GM21390 (cell line): Measurements from ENCODE around the gene ARL6IP5.

Source experiments
- ATAC-seq: cut with Tn5 transposase; IDR thresholded peaks from one replicate; pipeline ENCODE4 v1.9.1; 2021; ENCODE audit not compliant: unreplicated experiment

The ARL6IP5 gene

DNA sequence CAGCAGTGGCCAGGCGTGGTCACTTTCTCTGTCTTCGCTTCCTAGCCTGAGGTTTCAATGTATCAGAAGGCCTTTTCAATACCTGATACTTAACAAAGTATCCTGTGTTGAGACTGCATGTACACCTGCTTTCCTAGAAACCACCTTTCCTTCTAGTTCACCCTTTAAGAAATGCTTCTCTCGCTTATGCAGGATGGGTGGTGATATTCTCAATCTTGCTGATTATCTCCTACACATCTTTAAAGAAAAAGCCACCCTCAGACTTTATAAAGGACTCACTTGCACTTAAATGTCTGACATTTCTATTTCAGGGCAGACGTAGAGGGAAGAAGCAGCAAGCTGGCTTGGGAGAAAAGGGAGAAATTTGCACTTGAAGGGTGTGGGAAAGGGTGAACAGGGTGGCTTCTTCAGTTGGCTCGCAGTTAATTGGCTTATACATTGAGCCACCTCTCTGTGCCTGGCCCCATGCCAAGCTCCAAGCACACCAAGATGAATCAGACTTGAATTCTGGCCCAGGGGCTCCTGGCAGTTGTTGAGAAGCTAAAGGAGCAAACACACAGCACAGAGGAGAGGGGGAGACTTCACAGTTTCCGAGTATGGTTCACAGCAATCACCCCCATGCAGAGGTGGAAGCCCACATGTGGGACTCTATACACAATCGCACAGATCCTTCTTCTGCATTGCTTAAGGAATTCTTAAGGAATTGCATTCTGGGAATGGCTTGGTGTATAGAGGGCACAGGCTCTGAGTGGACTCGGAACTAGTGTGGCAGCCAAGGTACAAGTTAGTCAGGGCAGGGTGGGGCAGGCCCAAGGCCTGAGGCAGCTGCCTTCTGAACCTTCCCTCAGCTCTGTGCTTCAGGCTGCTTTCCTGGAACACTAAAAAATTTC, 1.3 kb downstream of the ARL6IP5 start:
- no peak for ATAC-seq

DNA sequence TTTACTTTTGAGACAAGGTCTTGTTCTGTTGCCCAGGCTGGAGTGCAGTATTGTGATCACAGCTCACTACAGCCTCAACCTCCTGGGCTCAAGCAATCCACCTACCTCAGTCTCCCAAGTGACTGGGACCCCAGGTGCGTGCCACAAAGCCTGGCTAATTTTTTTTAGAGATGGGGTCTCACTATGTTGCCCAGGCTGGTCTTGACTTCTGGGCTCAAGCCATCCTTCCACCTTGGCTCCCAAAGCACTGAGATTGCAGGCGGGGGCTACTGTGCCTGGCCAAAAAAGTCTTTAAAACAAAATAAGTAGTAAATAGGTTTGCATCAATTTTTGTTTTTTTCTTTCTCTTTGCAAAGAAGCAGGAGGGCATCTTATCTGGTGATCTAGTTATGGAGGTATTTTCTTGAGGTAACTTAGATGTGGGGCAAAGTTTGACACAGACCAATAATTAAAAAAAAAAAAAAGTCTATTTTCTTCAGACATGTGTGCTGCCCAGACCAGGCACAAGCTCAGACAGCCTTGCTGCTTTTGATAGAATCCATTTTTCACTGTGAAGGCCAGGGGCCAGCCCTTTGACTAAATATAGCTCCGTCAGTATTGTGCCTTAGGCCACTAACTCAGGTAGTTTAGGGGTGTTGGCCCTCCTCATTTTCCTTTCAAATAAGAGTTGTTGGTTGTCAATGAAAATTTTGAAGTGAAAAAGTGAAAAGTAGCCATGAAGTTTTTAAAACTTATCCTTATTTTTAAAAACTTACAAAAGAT, 2.5 kb downstream of the ARL6IP5 start:
- ATAC-seq: no peak

DNA sequence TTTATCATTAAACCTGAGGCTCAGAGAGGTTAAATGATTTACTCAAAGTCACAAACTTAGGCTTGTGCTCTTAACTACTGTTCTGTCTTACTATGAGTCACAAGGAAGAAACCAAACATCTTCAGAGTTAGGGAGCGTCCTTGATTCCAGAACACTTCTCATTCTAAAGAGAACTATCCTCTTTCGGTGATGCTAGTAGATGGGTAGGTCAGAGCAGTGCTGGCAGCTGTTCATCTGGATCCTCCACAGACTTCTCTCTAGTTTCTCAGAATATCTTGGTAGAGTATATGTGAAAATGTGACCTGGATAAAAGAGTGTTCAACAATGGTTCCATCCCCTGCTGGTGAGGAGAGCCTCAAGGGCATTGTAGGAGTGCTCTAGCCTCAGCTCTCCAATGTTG, 3.3 kb downstream of the ARL6IP5 start:
- ATAC-seq: peak; percentile 22

DNA sequence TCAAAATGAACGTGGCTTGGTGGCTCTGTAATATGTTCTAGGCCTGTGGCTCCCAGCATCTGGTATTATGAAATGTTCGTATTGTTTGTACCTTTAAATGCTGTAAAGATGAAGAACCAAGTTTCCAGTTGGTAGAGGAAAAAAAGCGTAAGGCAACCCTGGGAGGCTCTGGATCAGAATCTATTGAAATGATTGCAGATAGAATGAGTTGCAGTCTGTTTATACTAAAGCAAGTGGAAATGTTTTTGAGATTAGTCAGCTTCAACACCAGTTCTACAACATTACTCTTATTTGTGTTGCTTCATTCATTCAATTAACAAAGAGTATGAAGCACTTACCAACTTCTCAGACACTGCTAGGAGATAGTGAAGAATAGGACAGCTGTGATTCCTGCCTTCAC, 5.3 kb downstream of the ARL6IP5 start:
- ATAC-seq: no peak

DNA sequence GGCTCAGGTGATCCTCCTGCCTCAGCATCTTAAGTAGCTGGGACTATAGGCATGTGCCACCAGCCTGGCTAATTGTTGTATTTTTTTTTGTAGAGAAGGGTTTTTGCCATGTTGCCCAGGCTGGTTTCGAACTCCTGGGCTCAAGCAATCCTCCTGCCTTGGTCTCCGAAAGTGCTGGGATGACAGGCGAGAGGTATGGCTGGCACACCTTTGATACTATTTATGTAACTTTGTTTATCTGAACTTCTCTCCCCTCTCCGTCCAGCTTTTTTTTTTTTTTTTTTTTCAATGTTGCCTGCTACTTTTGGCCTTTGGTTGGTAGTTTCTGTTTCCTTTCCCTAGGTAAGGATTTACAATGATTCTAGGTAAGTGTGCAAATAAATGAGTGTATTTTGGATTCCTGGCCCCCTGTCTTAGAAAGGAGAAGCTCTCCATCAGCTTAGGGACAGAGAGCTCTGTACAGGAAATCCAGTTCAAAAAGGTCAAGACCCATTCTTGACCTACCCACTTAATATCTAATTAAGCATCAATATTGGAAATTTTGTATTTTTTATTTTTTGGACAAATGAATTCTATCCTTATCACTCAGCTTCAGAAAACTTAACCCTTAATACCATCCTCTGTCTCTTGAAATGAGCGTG, 6.8 kb downstream of the ARL6IP5 start:
- peak; percentile 2 for ATAC-seq

DNA sequence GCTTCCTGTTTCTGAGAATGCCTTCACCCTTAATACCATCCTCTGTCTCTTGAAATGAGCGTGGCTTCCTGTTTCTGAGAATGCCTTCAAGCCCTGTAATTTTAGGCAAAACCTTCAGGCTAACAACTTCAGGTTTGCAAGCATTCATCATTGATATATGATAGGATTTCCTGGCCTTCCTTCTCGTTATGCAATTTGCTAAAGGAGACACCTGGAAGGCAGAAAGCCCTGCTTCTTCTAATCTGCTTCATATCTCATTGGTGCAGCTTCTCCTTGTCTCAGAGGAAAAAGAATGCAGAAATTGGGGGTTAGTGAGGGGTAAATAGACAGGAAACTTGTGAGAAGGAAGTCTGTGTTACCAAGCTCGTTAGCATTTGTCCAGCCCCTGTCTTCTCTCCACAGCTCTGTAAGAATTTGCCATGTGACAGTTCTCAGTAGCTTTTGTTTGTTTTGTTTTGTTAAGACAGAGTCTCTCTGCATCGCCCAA, 7.3 kb downstream of the ARL6IP5 start:
- ATAC-seq: peak; percentile 69

DNA sequence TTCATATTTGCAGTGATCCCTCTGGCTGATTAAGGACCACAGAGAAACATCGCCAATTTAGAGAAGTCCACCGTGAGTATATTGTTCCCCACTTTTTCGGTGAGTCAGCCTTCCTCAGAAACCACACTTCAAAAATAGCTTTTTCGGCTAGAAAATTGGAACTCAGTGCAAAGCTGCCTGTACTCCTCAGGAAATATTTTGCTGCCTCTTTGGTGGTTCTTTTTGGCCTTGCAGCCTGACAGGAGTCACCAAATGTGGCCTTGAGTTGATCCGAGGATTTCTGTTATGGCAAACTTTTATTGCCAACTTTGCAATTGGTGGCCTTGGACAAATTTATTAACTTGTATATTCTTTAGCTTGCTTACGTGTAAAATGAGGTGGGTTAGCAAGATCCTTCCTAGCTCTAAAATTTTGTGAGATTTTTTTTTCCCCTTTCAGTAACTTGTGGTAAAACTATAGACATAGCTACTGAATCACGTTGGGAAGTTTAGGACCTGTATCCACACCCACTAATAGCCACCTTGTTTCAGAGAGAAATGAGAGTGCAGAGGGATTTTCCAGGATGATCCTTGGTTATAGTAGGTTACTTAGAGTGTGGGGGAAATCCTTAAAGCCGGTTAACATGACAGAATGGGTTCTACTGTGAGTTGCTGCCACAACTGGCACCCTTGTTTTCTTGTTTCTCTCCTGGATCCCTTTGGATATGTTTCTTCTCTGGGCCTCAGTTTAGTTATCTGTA, 9.9 kb downstream of the ARL6IP5 start:
- no peak for ATAC-seq

DNA sequence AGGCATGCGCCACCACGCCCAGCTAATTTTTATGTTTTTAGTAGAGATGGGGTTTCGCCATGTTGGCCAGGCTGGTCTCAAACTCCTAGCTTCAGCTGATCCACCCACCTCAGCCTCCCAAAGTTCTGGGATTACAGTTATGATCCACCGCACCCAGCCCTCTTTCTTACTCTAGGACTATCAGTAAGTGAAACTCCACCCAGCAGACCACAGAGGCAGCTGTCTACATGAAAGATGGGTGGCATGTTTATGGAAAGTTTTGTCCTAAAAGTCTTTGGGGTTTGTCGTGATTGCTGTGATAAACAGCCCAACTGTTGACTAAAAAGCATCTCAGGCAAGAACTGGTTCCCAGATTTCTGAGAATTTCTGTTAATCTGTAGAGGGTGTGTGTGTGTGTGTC, 10.9 kb downstream of the ARL6IP5 start:
- no peak for ATAC-seq

DNA sequence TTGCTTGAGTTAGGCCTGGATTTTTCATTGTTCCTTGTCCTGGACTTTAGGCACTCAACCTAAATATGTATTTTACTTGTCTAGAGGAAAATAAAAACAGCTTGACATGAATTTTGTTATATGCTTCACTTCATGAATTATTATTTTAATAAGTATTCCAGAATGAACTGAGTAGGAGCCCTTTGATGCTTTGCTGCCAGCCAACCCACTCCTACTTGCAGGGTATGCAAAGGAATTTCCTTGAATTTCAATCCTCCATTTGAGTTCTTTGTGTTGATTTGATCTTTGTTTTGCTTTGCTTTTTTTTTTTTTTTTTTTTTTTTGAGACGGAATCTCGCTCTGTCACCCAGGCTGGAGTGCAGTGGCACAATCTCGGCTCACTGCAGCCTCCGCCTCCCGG, 11.6 kb downstream of the ARL6IP5 start:
- ATAC-seq: no peak

DNA sequence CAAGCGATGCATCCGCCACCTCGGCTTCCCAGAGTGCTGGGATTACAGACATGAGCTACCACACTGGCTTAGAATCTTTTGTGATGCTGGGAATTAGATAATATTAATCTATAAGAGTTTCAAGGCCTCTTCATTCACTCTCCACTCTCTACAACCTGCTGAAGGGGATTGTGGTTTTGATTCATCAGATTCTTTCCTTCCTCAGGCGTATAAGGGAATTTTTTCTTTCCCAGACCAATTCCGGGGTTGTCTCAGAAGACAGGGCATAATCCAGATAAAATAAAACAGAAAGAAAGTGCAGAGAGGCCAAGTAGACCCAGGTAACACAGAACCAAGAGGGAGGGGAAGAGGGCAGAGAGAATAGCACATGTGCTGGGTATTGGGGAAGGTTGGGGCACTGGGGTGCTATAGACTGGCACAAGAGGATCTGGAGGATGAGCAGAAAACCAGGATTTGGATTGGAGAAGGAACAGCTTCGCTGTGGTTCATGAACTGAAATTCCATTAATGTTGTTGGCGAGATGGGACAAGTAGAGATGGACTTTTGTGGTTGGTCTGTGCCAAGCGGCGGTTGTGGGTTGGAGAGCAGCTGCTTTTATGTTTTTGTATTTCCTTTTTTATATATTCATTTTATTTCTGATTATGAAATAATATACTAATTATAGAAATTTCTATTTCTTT, 12.8 kb downstream of the ARL6IP5 start:
- ATAC-seq: no peak

DNA sequence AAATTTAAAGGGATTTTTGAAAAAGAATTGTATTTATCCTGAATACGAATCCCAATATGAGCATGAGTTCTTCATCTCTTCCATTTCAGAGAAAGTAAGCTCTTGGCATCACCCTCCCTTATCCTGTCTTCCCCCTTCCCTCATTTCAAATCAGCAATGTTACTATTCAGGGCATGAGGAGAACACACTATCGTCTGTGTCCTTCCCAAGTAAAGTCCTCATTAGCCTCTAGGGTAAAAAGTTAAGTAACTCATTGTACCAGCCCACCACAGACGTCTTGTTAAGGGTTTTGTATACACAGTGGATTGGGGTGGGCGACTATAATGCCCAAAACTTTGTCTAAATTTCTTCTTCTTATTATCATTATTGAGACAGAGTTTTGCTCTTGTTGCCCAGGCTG, 14.8 kb downstream of the ARL6IP5 start:
- ATAC-seq: no peak

DNA sequence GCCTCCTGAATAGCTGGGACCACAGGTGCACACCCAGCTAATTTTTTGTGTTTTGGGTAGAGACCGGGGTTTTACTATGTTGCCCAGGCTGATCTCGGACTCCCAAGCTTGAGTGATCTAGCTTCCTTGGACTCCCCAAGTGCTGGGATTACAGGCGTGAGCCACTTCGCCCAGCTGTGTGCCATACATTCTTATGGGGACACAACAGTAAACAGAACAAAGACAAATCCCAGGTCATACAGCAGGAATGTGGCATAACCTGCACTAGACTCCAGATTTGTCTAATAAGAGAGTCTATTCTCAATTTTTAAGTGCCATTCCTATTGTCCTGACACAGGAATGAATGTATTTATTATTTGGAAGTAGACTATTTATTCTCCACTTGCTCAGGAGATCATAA, 17.6 kb downstream of the ARL6IP5 start:
- no peak for ATAC-seq

DNA sequence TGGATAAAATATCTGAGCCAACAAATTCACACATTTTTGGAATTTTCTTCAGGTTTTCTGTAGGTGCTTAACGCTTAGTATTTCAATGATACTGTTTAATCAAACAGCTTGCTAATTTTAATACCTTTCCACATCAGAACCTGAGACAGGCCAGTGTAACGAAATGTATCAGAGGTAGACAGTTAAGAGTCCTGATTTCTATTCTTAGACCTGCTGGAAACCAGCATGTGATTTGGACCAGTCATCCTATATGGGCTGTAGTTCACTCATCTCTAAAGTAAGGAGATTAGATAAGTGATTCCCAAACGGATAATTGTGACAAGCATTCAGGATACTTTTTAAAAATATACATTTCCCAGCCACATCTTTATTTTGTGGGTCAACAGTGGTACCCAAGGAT, 18.4 kb downstream of the ARL6IP5 start:
- no peak for ATAC-seq

DNA sequence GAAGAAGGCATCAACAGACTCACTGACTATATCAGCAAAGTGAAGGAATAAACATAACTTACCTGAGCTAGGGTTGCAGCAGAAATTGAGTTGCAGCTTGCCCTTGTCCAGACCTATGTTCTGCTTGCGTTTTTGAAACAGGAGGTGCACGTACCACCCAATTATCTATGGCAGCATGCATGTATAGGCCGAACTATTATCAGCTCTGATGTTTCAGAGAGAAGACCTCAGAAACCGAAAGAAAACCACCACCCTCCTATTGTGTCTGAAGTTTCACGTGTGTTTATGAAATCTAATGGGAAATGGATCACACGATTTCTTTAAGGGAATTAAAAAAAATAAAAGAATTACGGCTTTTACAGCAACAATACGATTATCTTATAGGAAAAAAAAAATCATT, 19.8 kb downstream of the ARL6IP5 start:
- no peak for ATAC-seq

DNA sequence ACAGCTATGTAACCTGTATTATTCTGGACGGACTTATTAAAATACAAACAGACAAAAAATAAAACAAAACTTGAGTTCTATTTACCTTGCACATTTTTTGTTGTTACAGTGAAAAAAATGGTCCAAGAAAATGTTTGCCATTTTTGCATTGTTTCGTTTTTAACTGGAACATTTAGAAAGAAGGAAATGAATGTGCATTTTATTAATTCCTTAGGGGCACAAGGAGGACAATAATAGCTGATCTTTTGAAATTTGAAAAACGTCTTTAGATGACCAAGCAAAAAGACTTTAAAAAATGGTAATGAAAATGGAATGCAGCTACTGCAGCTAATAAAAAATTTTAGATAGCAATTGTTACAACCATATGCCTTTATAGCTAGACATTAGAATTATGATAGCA, 20.6 kb downstream of the ARL6IP5 start:
- ATAC-seq: no peak

DNA sequence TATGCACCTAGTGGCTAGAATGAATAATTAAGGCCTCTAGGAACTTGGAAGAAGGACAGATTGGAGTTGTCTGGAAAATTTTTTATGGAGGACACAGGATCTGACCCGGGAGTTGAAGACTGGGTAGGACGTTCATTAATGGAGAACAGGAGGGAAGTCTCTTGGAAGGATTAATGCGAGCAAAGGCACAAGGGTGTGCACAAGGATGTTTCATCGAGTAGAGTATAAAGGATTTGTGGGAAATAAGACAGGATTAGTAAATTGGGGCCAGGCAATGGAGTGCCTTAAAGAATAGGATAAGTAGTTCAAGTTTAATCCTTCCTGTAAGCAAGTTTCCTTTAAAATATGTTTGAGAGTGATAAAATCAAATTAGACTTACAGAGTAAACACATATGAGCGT, 23.1 kb downstream of the ARL6IP5 start:
- ATAC-seq: no peak

DNA sequence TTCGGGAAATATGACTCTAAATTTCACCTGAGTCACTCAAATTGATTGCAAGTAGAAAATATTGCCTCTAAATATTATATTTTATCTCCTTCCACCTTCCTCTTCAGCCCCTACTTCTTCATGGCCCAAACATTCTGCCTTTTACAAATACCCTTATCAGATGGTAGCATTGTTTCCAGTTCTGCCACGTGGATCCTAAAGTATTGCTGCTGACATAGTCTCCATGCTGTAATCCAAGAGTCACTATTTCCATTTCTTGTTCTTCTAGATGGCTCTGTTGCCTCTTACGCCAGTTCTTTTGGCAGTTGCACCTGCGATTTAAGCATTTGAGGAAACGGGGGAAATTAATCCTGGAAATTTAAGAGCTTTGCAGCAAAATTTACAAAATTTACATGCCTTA, 24.1 kb downstream of the ARL6IP5 start:
- no peak for ATAC-seq

DNA sequence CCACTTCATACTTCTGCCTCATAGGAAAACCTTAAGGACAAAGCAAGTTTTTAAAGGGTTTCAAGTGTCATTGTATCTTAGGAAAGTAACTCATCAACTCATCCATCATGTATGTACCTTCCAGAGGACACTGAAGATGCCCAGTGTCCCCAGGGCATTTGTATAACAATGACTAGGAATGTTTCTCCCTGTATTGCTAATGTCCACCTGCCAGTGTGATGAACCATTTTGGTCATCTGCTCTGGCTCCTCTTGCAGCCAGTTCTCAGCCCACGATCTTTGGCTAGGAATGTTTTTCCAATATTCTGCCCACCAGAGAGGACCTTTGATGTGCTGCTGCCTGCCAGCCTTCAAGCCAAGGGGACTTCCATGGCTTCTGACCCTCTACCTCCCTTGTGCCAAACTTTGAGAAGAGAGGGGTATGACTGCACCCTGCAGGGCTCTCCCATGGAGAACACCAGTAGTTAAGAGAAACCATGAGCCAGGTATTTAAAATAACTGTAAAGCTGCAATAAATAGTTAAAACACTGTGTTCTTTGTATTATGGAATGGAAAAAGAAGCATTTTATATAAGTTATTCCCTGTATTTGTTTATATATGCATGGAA, 26.3 kb downstream of the ARL6IP5 start:
- no peak for ATAC-seq

DNA sequence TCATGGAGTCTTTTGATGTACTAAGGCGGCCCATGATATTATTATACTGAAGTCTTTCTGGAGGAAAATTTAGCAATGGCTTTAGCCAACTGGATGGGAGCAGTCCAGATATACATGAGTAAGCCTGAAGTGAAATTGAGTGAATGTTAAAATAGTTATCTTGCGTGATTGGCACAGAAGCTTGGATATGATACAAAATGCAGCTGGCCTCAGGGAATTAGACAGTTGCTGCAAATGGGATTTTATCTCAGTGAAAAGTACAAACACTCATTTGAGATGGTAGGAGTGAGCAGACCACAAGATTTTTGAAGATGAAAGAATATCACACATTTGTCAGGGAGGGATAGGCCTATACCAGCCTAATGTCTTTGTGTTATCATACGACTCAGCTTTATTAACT, 28.8 kb downstream of the ARL6IP5 start:
- no peak for ATAC-seq

DNA sequence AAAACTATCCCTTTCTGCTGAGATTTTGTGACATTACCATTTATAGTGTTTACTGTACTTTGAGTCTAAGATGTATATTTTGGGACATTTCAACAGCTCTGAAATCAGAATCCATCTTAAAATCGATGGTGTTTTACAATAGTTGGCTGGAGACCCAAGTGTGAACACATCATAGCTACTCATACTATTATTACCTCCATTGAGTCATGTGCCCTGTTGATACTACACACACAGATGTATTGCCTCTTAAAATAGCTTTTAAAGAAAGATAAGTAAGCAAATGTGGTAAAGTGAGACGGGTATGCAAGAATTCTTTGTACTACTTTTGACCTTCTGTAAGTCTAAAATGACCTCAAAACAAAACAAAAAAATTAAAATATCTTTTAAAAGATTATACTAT, 31.0 kb downstream of the ARL6IP5 start:
- no peak for ATAC-seq
